ENCODE results near the gene PRPF19. TPM values are rescaled to one million over a fixed set of nuclear protein-coding genes. Genes with fewer than 3 reads are reported as not detected.

The PRPF19 gene
- total and polyA plus RNA-seq, 2 of the 4 experiments (the other 2 are of a cell fraction): 29.8 to 50.4 TPM

DNA sequence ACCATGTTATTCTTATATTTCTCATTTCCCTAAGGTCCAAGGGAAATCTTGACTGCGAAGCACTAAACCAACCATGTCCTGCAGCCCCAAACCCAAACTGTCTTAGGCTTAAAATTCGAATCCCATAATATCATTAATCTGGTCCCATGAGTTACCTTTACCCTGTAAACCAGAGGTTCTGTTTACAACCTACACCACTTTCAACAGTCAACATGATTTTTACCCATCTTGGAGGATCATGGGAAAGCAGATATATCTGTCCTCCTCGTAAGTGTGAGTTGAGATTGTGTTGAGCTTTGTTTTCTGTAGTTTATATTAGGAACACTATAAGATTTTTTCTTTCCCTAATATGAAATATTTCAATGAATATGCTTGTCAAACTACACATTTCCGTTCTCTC lies 6.4 kb downstream of the PRPF19 start:
- H3K23ac ChIP-seq (ENCODE audit: low read depth, low read length): no peak overlapping the region
- H3K9ac ChIP-seq (ENCODE audit: low read depth, low read length): no peak overlapping the region
- H2AK9ac ChIP-seq (replicated peaks; ENCODE audit: low read depth, low read length, poor library complexity): no peak overlapping the region
- no peak overlapping the region for H4K8ac ChIP-seq (ENCODE audit: low read depth in 2 of 2, low read length in 2 of 2)
- H3K4me1 ChIP-seq (ENCODE audit: control insufficient read depth, insufficient read depth, low read length): 0 out of 2 replicates have a peak, but pooled peaks cover under 1% of the 10 kb centered on the region
- peaks cover 56% of the 10 kb centered on the region for H3K36me3 ChIP-seq (ENCODE audit: control insufficient read depth, insufficient read depth, low read length)
- ATAC-seq (ENCODE audit: low read depth): no peak
- no peaks in the 10 kb centered on the region for H3K27me3 ChIP-seq (ENCODE audit: control insufficient read depth, insufficient read depth, low read length)
- H3K14ac ChIP-seq (replicated peaks; ENCODE audit: low read depth, low read length): no peak overlapping the region
- no peaks in the 10 kb centered on the region for H3K9me1 ChIP-seq (ENCODE audit: insufficient read depth, low read length)
- no peak overlapping the region for H2AK5ac ChIP-seq (ENCODE audit: low read depth, low read length)
- H3K18ac ChIP-seq (ENCODE audit: low read depth, low read length): no peak overlapping the region
- POLR2A ChIA-PET (ENCODE audit: unreplicated experiment): no interaction called here
- no peak overlapping the region for H3K56ac ChIP-seq (ENCODE audit: extremely low read depth, insufficient read depth, low read length)
- H4K20me1 ChIP-seq (ENCODE audit: insufficient read depth, low read length): peaks cover 19% of the 10 kb centered on the region
- no TSS peak for BruUV-seq (replicated peaks)
- no peak overlapping the region for H2BK20ac ChIP-seq (ENCODE audit: low read depth, low read length)
- DNase-seq: no peak
- no peak overlapping the region for H2BK120ac ChIP-seq (ENCODE audit: low read depth, low read length)
- no peak overlapping the region for H3K4ac ChIP-seq (ENCODE audit: low read depth, low read length)
- in situ Hi-C loops (cut with MboI; ENCODE audit: low sequenced_read_pairs): loop anchor here (5.0 to 25.0 kb wide), 2 partner anchors 123 to 1313 kb away; no protein-coding TSS in a partner anchor
- H2BK5ac ChIP-seq (ENCODE audit: low read depth, low read length, poor library complexity, severe bottlenecking): no peak overlapping the region
- no peak overlapping the region for H2AFZ ChIP-seq (replicated peaks; ENCODE audit: low read length, poor library complexity)
- dilution Hi-C loops (cut with HindIII; ENCODE audit: low sequenced_read_pairs, unreplicated experiment): no loop called here
- TF ChIP-seq MAFK (IDR thresholded peaks at IDR 0.05; ENCODE audit: low read depth, low read length) (no peak), SMC3 (IDR thresholded peaks at IDR 0.05; ENCODE audit: low read depth, low read length) (no peak), MXI1 (IDR thresholded peaks at IDR 0.05; ENCODE audit: borderline replicate concordance, low read depth, low read length) (no peak), CHD1 (IDR thresholded peaks at IDR 0.05; ENCODE audit: low read depth, low read length) (no peak), FOS (IDR thresholded peaks at IDR 0.05; ENCODE audit: low read depth, low read length) (no peak), NFE2L2 (IDR thresholded peaks at IDR 0.05; ENCODE audit: low read depth, low read length) (no peak), RAD21 (IDR thresholded peaks at IDR 0.05; ENCODE audit: low read length) (no peak), RCOR1 (IDR thresholded peaks at IDR 0.05; ENCODE audit: insufficient replicate concordance, low read length) (no peak), BHLHE40 (IDR thresholded peaks at IDR 0.05; ENCODE audit: low read depth, low read length) (no peak), RFX5 (IDR thresholded peaks at IDR 0.05; ENCODE audit: low read depth, low read length) (no peak), MAZ (IDR thresholded peaks at IDR 0.05; ENCODE audit: borderline replicate concordance, low read depth, low read length) (no peak), CEBPB (IDR thresholded peaks at IDR 0.05; ENCODE audit: low read depth, low read length) (no peak), POLR2A (IDR thresholded peaks at IDR 0.05; ENCODE audit: low read depth, low read length) (no peak)
- TF ChIP-seq, protein P1, sequence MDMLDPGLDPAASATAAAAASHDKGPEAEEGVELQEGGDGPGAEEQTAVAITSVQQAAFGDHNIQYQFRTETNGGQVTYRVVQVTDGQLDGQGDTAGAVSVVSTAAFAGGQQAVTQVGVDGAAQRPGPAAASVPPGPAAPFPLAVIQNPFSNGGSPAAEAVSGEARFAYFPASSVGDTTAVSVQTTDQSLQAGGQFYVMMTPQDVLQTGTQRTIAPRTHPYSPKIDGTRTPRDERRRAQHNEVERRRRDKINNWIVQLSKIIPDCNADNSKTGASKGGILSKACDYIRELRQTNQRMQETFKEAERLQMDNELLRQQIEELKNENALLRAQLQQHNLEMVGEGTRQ (IDR thresholded peaks at IDR 0.05; ENCODE audit: low read depth, low read length): no peak
- TF ChIP-seq, protein P2, sequence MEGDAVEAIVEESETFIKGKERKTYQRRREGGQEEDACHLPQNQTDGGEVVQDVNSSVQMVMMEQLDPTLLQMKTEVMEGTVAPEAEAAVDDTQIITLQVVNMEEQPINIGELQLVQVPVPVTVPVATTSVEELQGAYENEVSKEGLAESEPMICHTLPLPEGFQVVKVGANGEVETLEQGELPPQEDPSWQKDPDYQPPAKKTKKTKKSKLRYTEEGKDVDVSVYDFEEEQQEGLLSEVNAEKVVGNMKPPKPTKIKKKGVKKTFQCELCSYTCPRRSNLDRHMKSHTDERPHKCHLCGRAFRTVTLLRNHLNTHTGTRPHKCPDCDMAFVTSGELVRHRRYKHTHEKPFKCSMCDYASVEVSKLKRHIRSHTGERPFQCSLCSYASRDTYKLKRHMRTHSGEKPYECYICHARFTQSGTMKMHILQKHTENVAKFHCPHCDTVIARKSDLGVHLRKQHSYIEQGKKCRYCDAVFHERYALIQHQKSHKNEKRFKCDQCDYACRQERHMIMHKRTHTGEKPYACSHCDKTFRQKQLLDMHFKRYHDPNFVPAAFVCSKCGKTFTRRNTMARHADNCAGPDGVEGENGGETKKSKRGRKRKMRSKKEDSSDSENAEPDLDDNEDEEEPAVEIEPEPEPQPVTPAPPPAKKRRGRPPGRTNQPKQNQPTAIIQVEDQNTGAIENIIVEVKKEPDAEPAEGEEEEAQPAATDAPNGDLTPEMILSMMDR (conservative IDR thresholded peaks at IDR 0.05; ENCODE audit: low read depth, low read length): no peak
- TF ChIP-seq, protein P3, sequence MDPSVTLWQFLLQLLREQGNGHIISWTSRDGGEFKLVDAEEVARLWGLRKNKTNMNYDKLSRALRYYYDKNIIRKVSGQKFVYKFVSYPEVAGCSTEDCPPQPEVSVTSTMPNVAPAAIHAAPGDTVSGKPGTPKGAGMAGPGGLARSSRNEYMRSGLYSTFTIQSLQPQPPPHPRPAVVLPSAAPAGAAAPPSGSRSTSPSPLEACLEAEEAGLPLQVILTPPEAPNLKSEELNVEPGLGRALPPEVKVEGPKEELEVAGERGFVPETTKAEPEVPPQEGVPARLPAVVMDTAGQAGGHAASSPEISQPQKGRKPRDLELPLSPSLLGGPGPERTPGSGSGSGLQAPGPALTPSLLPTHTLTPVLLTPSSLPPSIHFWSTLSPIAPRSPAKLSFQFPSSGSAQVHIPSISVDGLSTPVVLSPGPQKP (IDR thresholded peaks at IDR 0.05; ENCODE audit: borderline replicate concordance, low read depth, low read length): no peak
- no peak overlapping the region for H2BK15ac ChIP-seq (ENCODE audit: low read depth, low read length)
- H3K9me3 ChIP-seq (ENCODE audit: control insufficient read depth, insufficient read depth, low read length): no peaks in the 10 kb centered on the region
- WGBS, 2 experiments (ENCODE audit: extremely low coverage in 2 of 2, insufficient read length in 1 of 2): 75% methylated on average over 2 of the region's 4 CpGs; no CpG with 5 or more reads in 1 of the 2 experiments
- peaks cover 3 to 37% of the 10 kb centered on the region in 2 experiments; a peak in 3 of 4 replicates for H3K79me1 ChIP-seq (ENCODE audit: low read depth in 1 of 2, low read length in 2 of 2)
- H4K91ac ChIP-seq (ENCODE audit: insufficient read depth, low read depth, low read length): no peak overlapping the region
- H4K5ac ChIP-seq (ENCODE audit: low read depth, low read length): no peak overlapping the region
- CTCF ChIA-PET: interaction anchor here (0.6 to 2.0 kb wide), 15 partner anchors 9 to 275 kb away, joined by 3 to 24 read pairs (median 4); no protein-coding TSS in a partner anchor
- H3K27ac ChIP-seq (ENCODE audit: insufficient read depth, low read length): no peak overlapping the region
- H3K4me2 ChIP-seq (ENCODE audit: low read depth, low read length): no peak overlapping the region
- no peak overlapping the region for H3K4me3 ChIP-seq (ENCODE audit: insufficient read depth, low read depth, low read length)
- intact Hi-C loops (cut with micrococcal nuclease): loop anchor here (1.0 kb wide), 2 partner anchors 69 to 125 kb away; no protein-coding TSS in a partner anchor
